Liver (tissue), 9 donors: ENCODE results near the gene GPR107. TPM values are rescaled to one million over a fixed set of nuclear protein-coding genes. Genes with fewer than 3 reads are reported as not detected.

ENCODE experiments used
- DNase-seq: peaks from one replicate; pipeline ENCODE4 v3.0.0-alpha.2; 2017; ENCODE audit warnings: low spot score
- H3K27ac ChIP-seq, 2 donors: one replicate each; pipeline ENCODE4 v1.7.0; 2013; ENCODE audit warnings: inconsistent platforms in 2 of 2, low read length in 2 of 2, control low read depth in 1 of 2, low read depth in 1 of 2, mild to moderate bottlenecking in 1 of 2
- H3K27me3 ChIP-seq, 4 donors: one replicate each; pipeline versions ENCODE4 v1.6.1 to v1.7.0; 2013; ENCODE audit warnings: low read length in 3 of 4, inconsistent platforms in 1 of 4, mild to moderate bottlenecking in 1 of 4, moderate library complexity in 1 of 4; ENCODE audit not compliant: control insufficient read depth in 4 of 4, insufficient read depth in 4 of 4
- H3K36me3 ChIP-seq, 4 donors: one replicate each; pipeline versions ENCODE4 v1.6.1 to v1.7.0; 2013; ENCODE audit warnings: low read length in 3 of 4, mild to moderate bottlenecking in 3 of 4, low read depth in 1 of 4, moderate library complexity in 1 of 4; ENCODE audit not compliant: control insufficient read depth in 4 of 4, insufficient read depth in 3 of 4
- H3K4me1 ChIP-seq, 4 donors: one replicate each; pipeline versions ENCODE4 v1.6.1 to v1.7.0; 2013; ENCODE audit warnings: low read length in 3 of 4, mild to moderate bottlenecking in 3 of 4, moderate library complexity in 1 of 4; ENCODE audit not compliant: control insufficient read depth in 4 of 4, insufficient read depth in 4 of 4
- H3K4me3 ChIP-seq, 3 donors: one replicate each; pipeline versions ENCODE4 v1.6.1 to v1.7.0; 2013; ENCODE audit warnings: low read length in 3 of 3, control low read depth in 1 of 3, low read depth in 1 of 3, mild to moderate bottlenecking in 1 of 3
- H3K9ac ChIP-seq, 2 donors: one replicate each; pipeline ENCODE4 v1.7.0; 2013; ENCODE audit warnings: low read length in 2 of 2, mild to moderate bottlenecking in 2 of 2, moderate library complexity in 2 of 2, control low read depth in 1 of 2, low read depth in 1 of 2
- H3K9me3 ChIP-seq, 4 donors: one replicate each; pipeline versions ENCODE4 v1.6.1 to v1.7.0; 2013; ENCODE audit warnings: low read length in 3 of 4; ENCODE audit not compliant: control insufficient read depth in 4 of 4
- EGR1 ChIP-seq, 2 donors: IDR thresholded peaks; 2 replicates each; pipeline ENCODE4 v1.6.1; 2016 to 2018; ENCODE audit warnings: antibody characterized with exemption in 2 of 2, low read depth in 2 of 2
- FOXA1 ChIP-seq: IDR thresholded peaks from 2 replicates; pipeline ENCODE4 v1.6.1; 2016; ENCODE audit warnings: antibody characterized with exemption
- FOXA2 ChIP-seq: IDR thresholded peaks from 2 replicates; pipeline ENCODE4 v1.6.1; 2016; ENCODE audit warnings: antibody characterized with exemption
- GABPA ChIP-seq, 2 donors: IDR thresholded peaks in 1 of 2; conservative IDR thresholded peaks in 1 of 2; 2 replicates each; pipeline ENCODE4 v1.6.1; 2016; ENCODE audit warnings: antibody characterized with exemption in 2 of 2, mild to moderate bottlenecking in 1 of 2, moderate library complexity in 1 of 2
- HNF4A ChIP-seq, 2 donors: conservative IDR thresholded peaks; 2 replicates each; pipeline ENCODE4 v1.6.1; 2016; ENCODE audit warnings: antibody characterized with exemption in 2 of 2, mild to moderate bottlenecking in 2 of 2
- HNF4G ChIP-seq: IDR thresholded peaks from 2 replicates; pipeline ENCODE4 v1.6.1; 2016; ENCODE audit warnings: antibody characterized with exemption
- JUND ChIP-seq, 2 donors: IDR thresholded peaks; 2 replicates each; pipeline ENCODE4 v1.6.1; 2016; ENCODE audit warnings: antibody characterized with exemption in 2 of 2
- MAX ChIP-seq: IDR thresholded peaks from 2 replicates; pipeline ENCODE4 v1.6.1; 2016; ENCODE audit warnings: antibody characterized with exemption
- NR2F2 ChIP-seq: IDR thresholded peaks from 2 replicates; pipeline ENCODE4 v1.6.1; 2016; ENCODE audit warnings: antibody characterized with exemption
- RAD21 ChIP-seq, 2 donors: IDR thresholded peaks; 2 replicates each; pipeline ENCODE4 v1.6.1; 2016; ENCODE audit warnings: antibody characterized with exemption in 2 of 2, mild to moderate bottlenecking in 2 of 2
- SP1 ChIP-seq: IDR thresholded peaks from 2 replicates; pipeline ENCODE4 v1.6.1; 2018; ENCODE audit warnings: antibody characterized with exemption, mild to moderate bottlenecking
- TAF1 ChIP-seq: conservative IDR thresholded peaks from 2 replicates; pipeline ENCODE4 v1.6.1; 2016; ENCODE audit warnings: antibody characterized with exemption, mild to moderate bottlenecking
- YY1 ChIP-seq: IDR thresholded peaks from 2 replicates; pipeline ENCODE4 v1.6.1; 2016; ENCODE audit warnings: antibody characterized with exemption, mild to moderate bottlenecking
- WGBS: extraction: QIAGEN DNeasy Blood & Tissue Kit; methylation state at CpG from one replicate; pipeline ENCODE4 v1.1.7; 2013; 5-methylcytosine and 5-hydroxymethylcytosine counted together
- polyA plus RNA-seq, 2 donors: library from polyadenylated mRNA; stranded (reverse) in 1 of 2; unstranded in 1 of 2; fragments of 200-250 nt in 1 of 2; fragments of >200 nt in 1 of 2; fragmentation: Nextera tagmentation in 1 of 2; extraction: Ambion mirVana in 1 of 2; gene quantifications; one replicate each; pipeline versions ENCODE4 v1.2.1 to v1.2.3, GENCODE V29; 2013 to 2015
- total RNA-seq, 2 donors: library from RNA; depleted of rRNA; stranded (reverse); fragments of >200 nt; gene quantifications; one replicate each; pipeline ENCODE4 v1.2.3, GENCODE V29; 2014
- TF ChIP-seq, protein P1 (sequence below): IDR thresholded peaks from 2 replicates; pipeline ENCODE4 v1.6.1; 2016; ENCODE audit warnings: antibody characterized with exemption
- TF ChIP-seq, protein P2 (sequence below): IDR thresholded peaks from 2 replicates; pipeline ENCODE4 v1.6.1; 2016; ENCODE audit warnings: antibody characterized with exemption
- TF ChIP-seq, protein P3 (sequence below): fragments of 150-350 bp; IDR thresholded peaks from 2 replicates; pipeline ENCODE4 v1.5.1; 2017; ENCODE audit warnings: improper control_type of control experiment, low read depth, low read length; ENCODE audit not compliant: missing input control
- TF ChIP-seq, protein P4 (sequence below): IDR thresholded peaks from 2 replicates; pipeline ENCODE4 v1.6.1; 2016; ENCODE audit warnings: antibody characterized with exemption, mild to moderate bottlenecking
- donor health status: healthy.
- donor health status: healthy.
- donor health status: healthy.
- donor health status: healthy.
- donor health status: healthy.

GPR107 gene
- total and polyA plus RNA-seq, 4 donors: 3.8 to 17.2 (median 11.4) TPM

GRCh38 chr9:130010151-130010988 is 43.3 kb upstream of the GPR107 start:
- no peak overlapping the region for H3K27ac ChIP-seq
- H3K4me1 ChIP-seq: peaks cover 4 to 15% (median 11%) of the 10 kb centered on the region in 4 donors
- no peak overlapping the region for H3K9ac ChIP-seq
- no peaks in the 10 kb centered on the region for H3K9me3 ChIP-seq
- TF ChIP-seq, protein P1, sequence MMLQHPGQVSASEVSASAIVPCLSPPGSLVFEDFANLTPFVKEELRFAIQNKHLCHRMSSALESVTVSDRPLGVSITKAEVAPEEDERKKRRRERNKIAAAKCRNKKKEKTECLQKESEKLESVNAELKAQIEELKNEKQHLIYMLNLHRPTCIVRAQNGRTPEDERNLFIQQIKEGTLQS: no peak
- TF ChIP-seq GABPA (IDR thresholded peaks at IDR 0.05 in 1 of 2, conservative IDR thresholded peaks at IDR 0.05 in 1 of 2) (no peak), JUND (IDR thresholded peaks at IDR 0.05) (no peak), MAX (no peak), SP1 (no peak), YY1 (no peak), TAF1 (no peak), EGR1 (IDR thresholded peaks at IDR 0.05; ENCODE audit: low read depth in 2 of 2) (no peak)
- TF ChIP-seq, protein P2, sequence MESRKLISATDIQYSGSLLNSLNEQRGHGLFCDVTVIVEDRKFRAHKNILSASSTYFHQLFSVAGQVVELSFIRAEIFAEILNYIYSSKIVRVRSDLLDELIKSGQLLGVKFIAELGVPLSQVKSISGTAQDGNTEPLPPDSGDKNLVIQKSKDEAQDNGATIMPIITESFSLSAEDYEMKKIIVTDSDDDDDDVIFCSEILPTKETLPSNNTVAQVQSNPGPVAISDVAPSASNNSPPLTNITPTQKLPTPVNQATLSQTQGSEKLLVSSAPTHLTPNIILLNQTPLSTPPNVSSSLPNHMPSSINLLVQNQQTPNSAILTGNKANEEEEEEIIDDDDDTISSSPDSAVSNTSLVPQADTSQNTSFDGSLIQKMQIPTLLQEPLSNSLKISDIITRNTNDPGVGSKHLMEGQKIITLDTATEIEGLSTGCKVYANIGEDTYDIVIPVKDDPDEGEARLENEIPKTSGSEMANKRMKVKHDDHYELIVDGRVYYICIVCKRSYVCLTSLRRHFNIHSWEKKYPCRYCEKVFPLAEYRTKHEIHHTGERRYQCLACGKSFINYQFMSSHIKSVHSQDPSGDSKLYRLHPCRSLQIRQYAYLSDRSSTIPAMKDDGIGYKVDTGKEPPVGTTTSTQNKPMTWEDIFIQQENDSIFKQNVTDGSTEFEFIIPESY: no peak
- H3K27me3 ChIP-seq: no peaks in the 10 kb centered on the region
- no peak for DNase-seq
- H3K4me3 ChIP-seq: no peak overlapping the region
- 75% methylated on average over 5 of the region's 5 CpGs for WGBS
- H3K36me3 ChIP-seq: no peaks in the 10 kb centered on the region

DNA sequence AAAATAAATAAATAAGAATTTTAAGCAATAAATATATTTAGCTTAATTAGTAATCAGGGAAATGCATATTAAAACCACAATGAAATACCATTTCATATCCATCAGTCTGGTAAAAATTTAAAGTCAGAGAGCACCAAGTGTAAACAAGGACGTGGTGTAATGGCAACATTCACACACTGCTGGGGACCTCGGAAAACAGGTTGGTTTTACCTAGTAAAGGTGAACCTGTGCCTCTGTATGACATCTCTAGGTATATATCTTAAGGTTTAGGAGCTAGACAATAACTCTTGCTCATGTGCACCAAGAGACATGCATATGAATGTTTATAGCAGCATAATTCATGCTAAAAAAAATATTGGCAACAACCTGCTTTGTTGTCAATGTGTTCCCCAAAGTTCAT is 40.4 kb upstream of the GPR107 start:
- Histone ChIP-seq H3K4me3 (no peak overlapping the region), H3K9me3 (no peaks in the 10 kb centered on the region), H3K9ac (no peak overlapping the region), H3K4me1 (peaks cover 1 to 11% (median 7%) of the 10 kb centered on the region in 4 donors), H3K27ac (no peak overlapping the region), H3K27me3 (no peaks in the 10 kb centered on the region), H3K36me3 (peaks cover 0 to 4% (median 0%) of the 10 kb centered on the region in 4 donors)
- TF ChIP-seq FOXA2 (no peak), TAF1 (no peak), FOXA1 (no peak), NR2F2 (no peak), GABPA (IDR thresholded peaks at IDR 0.05 in 1 of 2, conservative IDR thresholded peaks at IDR 0.05 in 1 of 2) (no peak), HNF4A (conservative IDR thresholded peaks at IDR 0.05) (no peak), RAD21 (IDR thresholded peaks at IDR 0.05) (no peak), MAX (no peak), YY1 (no peak), JUND (IDR thresholded peaks at IDR 0.05) (no peak), SP1 (no peak), EGR1 (IDR thresholded peaks at IDR 0.05; ENCODE audit: low read depth in 2 of 2) (no peak), HNF4G (no peak)
- TF ChIP-seq, protein P3, sequence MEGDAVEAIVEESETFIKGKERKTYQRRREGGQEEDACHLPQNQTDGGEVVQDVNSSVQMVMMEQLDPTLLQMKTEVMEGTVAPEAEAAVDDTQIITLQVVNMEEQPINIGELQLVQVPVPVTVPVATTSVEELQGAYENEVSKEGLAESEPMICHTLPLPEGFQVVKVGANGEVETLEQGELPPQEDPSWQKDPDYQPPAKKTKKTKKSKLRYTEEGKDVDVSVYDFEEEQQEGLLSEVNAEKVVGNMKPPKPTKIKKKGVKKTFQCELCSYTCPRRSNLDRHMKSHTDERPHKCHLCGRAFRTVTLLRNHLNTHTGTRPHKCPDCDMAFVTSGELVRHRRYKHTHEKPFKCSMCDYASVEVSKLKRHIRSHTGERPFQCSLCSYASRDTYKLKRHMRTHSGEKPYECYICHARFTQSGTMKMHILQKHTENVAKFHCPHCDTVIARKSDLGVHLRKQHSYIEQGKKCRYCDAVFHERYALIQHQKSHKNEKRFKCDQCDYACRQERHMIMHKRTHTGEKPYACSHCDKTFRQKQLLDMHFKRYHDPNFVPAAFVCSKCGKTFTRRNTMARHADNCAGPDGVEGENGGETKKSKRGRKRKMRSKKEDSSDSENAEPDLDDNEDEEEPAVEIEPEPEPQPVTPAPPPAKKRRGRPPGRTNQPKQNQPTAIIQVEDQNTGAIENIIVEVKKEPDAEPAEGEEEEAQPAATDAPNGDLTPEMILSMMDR: no peak
- TF ChIP-seq, protein P4, sequence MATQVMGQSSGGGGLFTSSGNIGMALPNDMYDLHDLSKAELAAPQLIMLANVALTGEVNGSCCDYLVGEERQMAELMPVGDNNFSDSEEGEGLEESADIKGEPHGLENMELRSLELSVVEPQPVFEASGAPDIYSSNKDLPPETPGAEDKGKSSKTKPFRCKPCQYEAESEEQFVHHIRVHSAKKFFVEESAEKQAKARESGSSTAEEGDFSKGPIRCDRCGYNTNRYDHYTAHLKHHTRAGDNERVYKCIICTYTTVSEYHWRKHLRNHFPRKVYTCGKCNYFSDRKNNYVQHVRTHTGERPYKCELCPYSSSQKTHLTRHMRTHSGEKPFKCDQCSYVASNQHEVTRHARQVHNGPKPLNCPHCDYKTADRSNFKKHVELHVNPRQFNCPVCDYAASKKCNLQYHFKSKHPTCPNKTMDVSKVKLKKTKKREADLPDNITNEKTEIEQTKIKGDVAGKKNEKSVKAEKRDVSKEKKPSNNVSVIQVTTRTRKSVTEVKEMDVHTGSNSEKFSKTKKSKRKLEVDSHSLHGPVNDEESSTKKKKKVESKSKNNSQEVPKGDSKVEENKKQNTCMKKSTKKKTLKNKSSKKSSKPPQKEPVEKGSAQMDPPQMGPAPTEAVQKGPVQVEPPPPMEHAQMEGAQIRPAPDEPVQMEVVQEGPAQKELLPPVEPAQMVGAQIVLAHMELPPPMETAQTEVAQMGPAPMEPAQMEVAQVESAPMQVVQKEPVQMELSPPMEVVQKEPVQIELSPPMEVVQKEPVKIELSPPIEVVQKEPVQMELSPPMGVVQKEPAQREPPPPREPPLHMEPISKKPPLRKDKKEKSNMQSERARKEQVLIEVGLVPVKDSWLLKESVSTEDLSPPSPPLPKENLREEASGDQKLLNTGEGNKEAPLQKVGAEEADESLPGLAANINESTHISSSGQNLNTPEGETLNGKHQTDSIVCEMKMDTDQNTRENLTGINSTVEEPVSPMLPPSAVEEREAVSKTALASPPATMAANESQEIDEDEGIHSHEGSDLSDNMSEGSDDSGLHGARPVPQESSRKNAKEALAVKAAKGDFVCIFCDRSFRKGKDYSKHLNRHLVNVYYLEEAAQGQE: no peak
- TF ChIP-seq, protein P1: no peak
- DNase-seq: no peak
- WGBS: 85% methylated on average over 2 of the region's 2 CpGs
